ENCODE data around the gene BSN.
"Not testable (repeated sequence)": the region's sequence is repeated elsewhere in the genome, so short reads cannot be mapped to it uniquely, and the experiment has no call there.

BSN gene

GRCh38 chr3:49673121-49673714 is 118.9 kb downstream of the BSN start:
- no peak for DNase-seq

- no peak for DNase-seq
Measured at GRCh38 chr3:49673715-49674496, 119.6 kb downstream of the BSN start, which contains the start of gene APEH. Gene APEH (plus strand): TSS chr3:49674351. CDS start chr3:49674402, 51 bp downstream.

GRCh38 chr3:49674497-49674983 is 120.3 kb downstream of the BSN start:
- no peak for DNase-seq

GRCh38 chr3:49675912-49676311 is 121.6 kb downstream of the BSN start:
- DNase-seq = no peak

GRCh38 chr3:49680493-49681231 is 126.4 kb downstream of the BSN start:
- DNase-seq = no peak

GRCh38 chr3:49681232-49681522 is 126.9 kb downstream of the BSN start:
- DNase-seq = no peak

- DNase-seq = no peak
Measured at GRCh38 chr3:49681543-49681942, 127.3 kb downstream of the BSN start.

- DNase-seq = no peak
Measured at GRCh38 chr3:49683162-49683561, 128.9 kb downstream of the BSN start.

- not testable (repeated sequence) for DNase-seq
Measured at GRCh38 chr3:49684453-49684852, 130.2 kb downstream of the BSN start.

- not testable (repeated sequence) for DNase-seq
Measured at GRCh38 chr3:49685103-49685502, 130.8 kb downstream of the BSN start.

- DNase-seq = not testable (repeated sequence)
Measured at GRCh38 chr3:49685846-49686245, 131.6 kb downstream of the BSN start.

GRCh38 chr3:49686346-49686745 is 132.1 kb downstream of the BSN start:
- not testable (repeated sequence) for DNase-seq

- DNase-seq = not testable (repeated sequence)
Measured at GRCh38 chr3:49686769-49687423, 132.6 kb downstream of the BSN start.

GRCh38 chr3:49687424-49687795 is 133.1 kb downstream of the BSN start:
- DNase-seq = not testable (repeated sequence)

- not testable (repeated sequence) for DNase-seq
Measured at GRCh38 chr3:49688338-49689045, 134.2 kb downstream of the BSN start.

GRCh38 chr3:49689046-49689907 is 135.0 kb downstream of the BSN start, which contains the start of the genes MST1 and RNF123:
Gene MST1 (minus strand): TSS chr3:49689474. CDS start chr3:49688691, 783 bp downstream.
Gene RNF123 (plus strand): TSS chr3:49689557. CDS start chr3:49691166, 1,609 bp downstream.
- no peak for DNase-seq

GRCh38 chr3:49689908-49690624 is 135.8 kb downstream of the BSN start:
- DNase-seq = not testable (repeated sequence)

- DNase-seq = not testable (repeated sequence)
Measured at GRCh38 chr3:49690856-49691255, 136.6 kb downstream of the BSN start.

GRCh38 chr3:49691481-49691880 is 137.2 kb downstream of the BSN start:
- not testable (repeated sequence) for DNase-seq

All from amygdala (tissue), 56 donors.